Measurements from ENCODE around the gene TRIOBP. TPM values are rescaled to one million over a fixed set of nuclear protein-coding genes. Genes with fewer than 3 reads are reported as not detected.

TRIOBP gene
- total and polyA plus RNA-seq, 12 donors, result 34.7 to 115 (median 82.4) TPM

GRCh38 chr22:37681001-37681424 is 15.8 kb upstream of the TRIOBP start:
- TF ChIP-seq CTCF (IDR thresholded peaks at IDR 0.05), result no peak
- no peak overlapping the region for H3K4me3 ChIP-seq
- no peaks in the 10 kb centered on the region for H3K9me3 ChIP-seq
- peaks cover 5 to 41% (median 39%) of the 10 kb centered on the region in 9 donors for H3K4me1 ChIP-seq
- ATAC-seq, result no peak
- DNase-seq, result no peak
- no peaks in the 10 kb centered on the region for H3K27me3 ChIP-seq
- H3K36me3 ChIP-seq, result peaks cover 0 to 38% (median 3%) of the 10 kb centered on the region in 9 donors
- 71 to 78% methylated on average over 2 of the region's 2 CpGs for WGBS, 2 donors
- intact Hi-C loops (cut with DNase I), result loop anchor here (1.0 to 10.0 kb wide), 6 partner anchors 38 to 114 kb away; no protein-coding TSS in a partner anchor
- peak overlapping the region in 4 of 10 donors; percentile 0 to 41 (median 26) for H3K27ac ChIP-seq

- WGBS, 2 donors, result 20 to 21% methylated on average over 6 of the region's 6 CpGs
- peaks cover 0 to 38% (median 3%) of the 10 kb centered on the region in 9 donors for H3K36me3 ChIP-seq
- peak; percentile 81 to 95 (median 91) for TF ChIP-seq CTCF (IDR thresholded peaks at IDR 0.05)
- ATAC-seq (peak; percentile 13 to 61 (median 42)), DNase-seq (peak; percentile 64 to 76)
- peaks cover 5 to 37% (median 34%) of the 10 kb centered on the region in 9 donors for H3K4me1 ChIP-seq
- no peaks in the 10 kb centered on the region for H3K9me3 ChIP-seq
- intact Hi-C loops (cut with DNase I), result loop anchor here (1.0 to 10.0 kb wide), 6 partner anchors 38 to 113 kb away; no protein-coding TSS in a partner anchor
- H3K27ac ChIP-seq, result peak overlapping the region in 3 of 10 donors; percentile 0 to 41 (median 35)
- no peaks in the 10 kb centered on the region for H3K27me3 ChIP-seq
- H3K4me3 ChIP-seq, result no peak overlapping the region
These were observed 15.2 kb upstream of the TRIOBP start for GRCh38 chr22:37681556-37682049.

GRCh38 chr22:37684803-37685615 is 11.8 kb upstream of the TRIOBP start:
- 83 to 88% methylated on average over 16 of the region's 16 CpGs for WGBS, 2 donors
- no peak for ATAC-seq
- no peaks in the 10 kb centered on the region for H3K27me3 ChIP-seq

More at GRCh38 chr22:37684803-37685615, 11.8 kb upstream of the TRIOBP start:
- no peak overlapping the region for H3K27ac ChIP-seq
- no peak overlapping the region for H3K4me3 ChIP-seq
- H3K36me3 ChIP-seq, result peaks cover 0 to 35% (median 8%) of the 10 kb centered on the region in 9 donors
- intact Hi-C loops (cut with DNase I), result loop anchor here in 8 of 10 donors (5.0 to 10.0 kb wide), 5 partner anchors 43 to 110 kb away; no protein-coding TSS in a partner anchor
- H3K9me3 ChIP-seq, result no peaks in the 10 kb centered on the region
- H3K4me1 ChIP-seq, result peaks cover 10 to 34% (median 25%) of the 10 kb centered on the region in 9 donors
- no peak for TF ChIP-seq CTCF (IDR thresholded peaks at IDR 0.05)
- DNase-seq, result no peak
